ENCODE results near the gene BCAM.
A peak's percentile ranks its signal among the peaks of the same experiment; 100 is the strongest.
"Not testable (repeated sequence)": the region's sequence is repeated elsewhere in the genome, so short reads cannot be mapped to it uniquely, and the experiment has no call there.

Gene BCAM

DNA sequence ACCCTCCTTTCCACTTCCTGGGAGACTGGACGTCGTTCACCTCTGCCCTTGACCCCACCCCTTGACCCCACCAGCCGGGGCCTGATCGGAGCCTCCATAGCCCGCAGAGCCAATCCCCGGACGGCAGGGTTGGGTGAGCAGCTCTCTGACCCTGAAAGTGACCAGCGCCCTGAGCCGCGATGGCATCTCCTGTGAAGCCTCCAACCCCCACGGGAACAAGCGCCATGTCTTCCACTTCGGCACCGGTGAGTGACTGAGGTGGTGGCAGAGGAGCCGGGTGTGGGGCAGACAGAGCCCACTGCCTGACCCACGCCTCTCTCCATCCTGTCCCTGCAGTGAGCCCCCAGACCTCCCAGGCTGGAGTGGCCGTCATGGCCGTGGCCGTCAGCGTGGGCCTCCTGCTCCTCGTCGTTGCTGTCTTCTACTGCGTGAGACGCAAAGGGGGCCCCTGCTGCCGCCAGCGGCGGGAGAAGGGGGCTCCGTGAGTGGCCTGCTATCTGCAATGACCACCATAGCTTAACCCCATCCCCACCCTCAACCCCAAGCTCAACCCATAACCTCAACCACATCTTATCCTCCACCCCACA is 10.4 kb downstream of the BCAM start:
- no peak for DNase-seq

DNA sequence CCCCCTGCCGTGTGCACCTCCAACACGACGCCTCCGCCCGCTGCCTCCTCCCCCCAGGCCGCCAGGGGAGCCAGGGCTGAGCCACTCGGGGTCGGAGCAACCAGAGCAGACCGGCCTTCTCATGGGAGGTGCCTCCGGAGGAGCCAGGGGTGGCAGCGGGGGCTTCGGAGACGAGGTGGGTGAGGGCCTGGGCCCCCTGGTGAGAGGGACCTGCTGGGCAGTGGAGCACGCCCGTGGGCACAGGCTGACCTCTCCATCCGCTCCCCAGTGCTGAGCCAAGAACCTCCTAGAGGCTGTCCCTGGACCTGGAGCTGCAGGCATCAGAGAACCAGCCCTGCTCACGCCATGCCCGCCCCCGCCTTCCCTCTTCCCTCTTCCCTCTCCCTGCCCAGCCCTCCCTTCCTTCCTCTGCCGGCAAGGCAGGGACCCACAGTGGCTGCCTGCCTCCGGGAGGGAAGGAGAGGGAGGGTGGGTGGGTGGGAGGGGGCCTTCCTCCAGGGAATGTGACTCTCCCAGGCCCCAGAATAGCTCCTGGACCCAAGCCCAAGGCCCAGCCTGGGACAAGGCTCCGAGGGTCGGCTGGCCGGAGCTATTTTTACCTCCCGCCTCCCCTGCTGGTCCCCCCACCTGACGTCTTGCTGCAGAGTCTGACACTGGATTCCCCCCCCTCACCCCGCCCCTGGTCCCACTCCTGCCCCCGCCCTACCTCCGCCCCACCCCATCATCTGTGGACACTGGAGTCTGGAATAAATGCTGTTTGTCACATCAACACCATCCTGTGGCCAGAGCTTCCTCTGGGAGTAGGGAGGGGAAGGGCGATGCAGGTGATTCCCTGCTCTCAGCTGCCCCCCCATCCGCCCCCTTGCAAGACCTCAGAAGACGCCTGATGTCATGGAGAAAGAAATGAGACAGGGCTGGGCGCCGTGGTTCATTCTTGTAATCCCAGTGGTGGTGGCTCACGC is 12.0 kb downstream of the BCAM start:
- no peak for DNase-seq

DNA sequence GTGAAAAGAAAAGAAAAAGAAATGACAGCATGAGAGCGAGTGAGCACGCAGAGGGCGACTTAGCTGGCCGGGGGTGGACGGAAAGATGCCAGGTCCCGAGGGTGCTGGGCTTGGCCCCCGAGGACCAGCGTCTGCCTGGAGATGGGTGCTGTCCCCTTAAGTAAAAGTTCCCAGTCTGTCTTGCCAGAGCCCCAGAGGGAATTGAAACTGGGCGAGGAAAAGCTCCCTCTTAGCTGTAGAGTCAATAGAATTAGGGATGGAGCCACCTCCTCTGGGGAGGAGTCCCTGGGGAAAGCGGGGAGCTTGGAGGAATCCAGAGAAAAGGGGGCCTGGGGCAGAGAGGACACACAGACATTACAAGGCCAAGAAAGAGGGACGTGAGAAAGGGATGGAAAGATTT is 13.3 kb downstream of the BCAM start:
- no peak for DNase-seq

DNA sequence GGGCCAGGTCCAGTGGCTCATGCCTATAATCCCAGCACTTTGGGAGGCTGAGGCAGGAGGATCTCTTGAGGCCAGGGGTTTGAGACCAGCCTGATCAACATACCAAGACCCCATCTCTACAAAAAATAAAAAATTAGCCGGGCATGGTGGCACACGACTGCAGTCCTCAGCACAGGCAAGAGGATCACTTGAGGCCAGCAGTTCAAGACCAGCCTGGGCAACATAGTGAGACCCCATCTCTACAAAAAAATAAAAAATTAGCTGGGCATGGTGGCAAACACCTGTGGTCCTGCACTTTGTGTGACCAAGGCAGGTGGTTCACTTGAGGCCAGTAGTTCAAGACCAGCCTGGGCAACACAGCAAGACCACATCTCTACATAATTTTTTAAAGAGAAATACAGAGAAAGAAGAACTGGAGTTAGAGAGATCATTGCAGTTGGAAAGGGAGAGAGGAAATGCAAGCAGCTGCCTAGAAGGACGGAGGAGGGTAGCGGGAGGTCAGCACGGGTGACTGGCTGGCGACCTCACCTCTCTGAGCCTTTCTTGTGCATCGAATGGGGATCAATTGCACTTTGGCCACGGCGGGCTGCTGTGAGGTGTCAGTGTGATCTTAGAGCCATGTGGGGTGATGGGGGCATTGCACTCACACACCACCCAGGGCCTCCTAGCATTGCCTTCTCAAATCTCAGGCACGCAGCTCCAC is 13.9 kb downstream of the BCAM start:
- no peak for DNase-seq

DNA sequence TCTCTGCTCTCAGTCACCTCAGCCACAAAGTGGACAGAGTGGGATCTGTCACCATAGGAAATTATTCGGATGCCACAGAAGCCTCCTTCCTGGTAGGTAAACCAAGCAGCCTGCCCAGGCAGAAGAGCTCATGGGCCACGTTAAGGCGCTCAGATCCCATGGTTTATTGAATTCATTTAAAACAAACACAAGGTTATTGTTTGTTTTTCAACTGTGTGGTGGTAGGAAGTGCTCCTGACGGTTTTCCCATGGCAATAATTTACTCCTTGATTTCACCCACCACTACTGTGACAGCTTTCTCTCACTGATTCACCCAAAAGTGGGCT is 14.4 kb downstream of the BCAM start:
- DNase-seq: no peak

DNA sequence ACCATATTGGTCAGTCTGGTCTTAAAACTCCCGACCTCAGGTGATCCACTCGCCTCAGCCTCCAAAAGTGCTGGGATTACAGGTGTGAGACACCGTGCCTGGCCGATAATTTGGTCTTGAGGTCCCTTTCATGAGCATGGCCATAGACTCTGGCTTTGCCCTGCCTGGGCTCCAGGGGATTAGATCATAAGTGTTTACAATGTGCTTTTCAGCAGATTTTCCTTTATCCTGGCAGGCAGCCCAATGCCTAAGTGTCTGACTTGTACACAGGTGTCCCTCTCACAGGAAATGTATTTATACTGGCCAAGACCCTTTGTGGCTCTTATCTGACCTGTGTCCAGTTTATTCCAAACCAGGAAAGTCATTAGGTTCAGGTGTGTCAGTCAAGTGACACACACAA is 15.9 kb downstream of the BCAM start:
- DNase-seq: no peak

DNA sequence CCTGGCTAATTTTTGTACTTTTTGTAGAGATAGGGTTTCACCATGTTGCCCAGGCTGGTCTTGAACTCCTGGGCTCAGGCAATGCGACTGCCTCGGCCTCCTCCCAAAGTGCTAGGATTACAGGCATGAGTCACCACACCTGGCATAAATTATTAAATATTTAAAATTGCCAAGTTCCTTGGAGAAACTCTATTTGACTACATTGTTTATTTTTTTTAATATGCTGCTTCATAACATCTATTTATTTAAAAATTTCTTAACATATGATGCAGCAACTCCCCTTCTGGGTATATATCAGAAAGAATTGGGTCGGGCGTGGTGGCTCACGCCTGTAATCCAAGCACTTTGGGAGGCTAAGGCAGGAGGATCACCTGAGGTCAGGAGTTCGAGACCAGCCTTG is 24.0 kb downstream of the BCAM start:
- not testable (repeated sequence) for DNase-seq

DNA sequence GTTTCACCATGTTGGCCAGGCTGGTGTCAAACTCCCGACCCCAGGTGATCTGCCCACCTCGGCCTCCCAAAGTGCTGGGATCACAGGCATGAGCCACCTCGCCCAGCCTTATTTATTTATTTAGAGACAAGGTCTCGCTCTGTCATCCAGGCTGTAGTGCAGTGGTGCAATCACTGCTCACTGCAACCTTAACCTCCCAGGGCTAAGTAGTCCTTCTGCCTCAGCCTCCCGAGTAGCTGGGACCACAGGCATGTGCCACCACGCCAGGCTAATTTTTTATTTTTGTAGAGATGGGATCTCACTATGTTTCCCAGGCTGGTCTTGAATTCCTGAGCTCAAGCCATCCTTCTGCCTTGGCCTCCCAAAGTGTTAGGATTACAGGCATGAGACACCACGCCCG is 25.5 kb downstream of the BCAM start:
- DNase-seq: not testable (repeated sequence)

DNA sequence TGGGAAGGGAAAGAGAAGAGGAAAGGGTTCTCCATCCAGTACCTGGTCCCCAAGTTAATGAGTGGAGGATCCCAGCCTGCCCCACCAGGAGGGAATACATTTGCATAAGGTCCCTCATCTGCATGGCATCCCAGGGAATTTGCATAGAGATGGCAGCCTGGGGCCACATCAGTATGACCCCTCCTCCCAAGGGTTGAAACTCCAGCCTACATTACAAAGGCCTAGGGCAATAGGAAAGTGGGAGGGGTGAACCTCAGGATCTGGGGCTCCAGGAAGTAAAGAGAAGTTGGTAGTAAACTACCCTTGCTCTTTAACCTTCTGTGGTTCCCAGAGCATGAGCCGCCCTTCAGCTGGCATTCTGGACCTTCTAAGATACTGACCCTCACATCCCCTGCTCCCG is 30.4 kb downstream of the BCAM start:
- no peak for DNase-seq

DNA sequence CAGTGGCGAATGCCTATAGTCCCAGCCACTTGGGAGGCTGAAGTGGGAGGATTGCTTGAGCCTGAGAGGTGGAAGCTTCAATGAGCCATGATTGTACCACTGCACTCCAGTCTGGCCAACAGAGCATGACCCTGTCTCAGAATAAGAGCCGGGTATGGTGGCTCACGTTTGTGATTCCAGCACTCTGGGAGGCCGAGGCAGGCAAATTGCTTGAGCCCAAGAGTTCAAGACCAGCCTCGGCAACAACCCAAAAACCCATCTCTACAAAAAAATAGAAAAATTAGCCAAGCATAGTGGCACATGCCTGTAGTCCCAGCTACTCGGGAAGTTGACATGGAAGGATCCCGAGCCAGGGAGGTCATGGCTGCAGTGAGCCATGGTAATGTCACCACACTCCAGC is 31.9 kb downstream of the BCAM start:
- DNase-seq: no peak

DNA sequence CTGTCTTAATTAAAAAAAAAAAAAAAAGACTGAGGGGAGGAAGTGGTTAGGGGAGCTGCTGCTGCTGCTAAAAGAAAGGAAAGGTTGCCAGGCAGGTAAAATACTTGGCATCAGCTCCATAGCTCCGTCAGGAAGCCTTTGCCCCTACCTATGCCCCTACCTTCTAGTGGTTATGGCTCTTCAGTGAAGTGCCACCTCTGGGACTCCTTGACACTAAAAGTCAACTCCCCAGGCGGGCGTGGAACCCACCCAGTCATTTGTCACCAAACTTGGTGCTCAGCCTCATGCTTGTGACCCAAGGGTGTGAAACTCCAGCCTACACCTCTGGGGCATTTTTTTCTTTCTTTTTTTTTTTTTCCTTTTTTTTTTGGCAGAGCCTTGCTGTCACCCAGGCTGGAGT is 32.3 kb downstream of the BCAM start:
- DNase-seq: no peak

DNA sequence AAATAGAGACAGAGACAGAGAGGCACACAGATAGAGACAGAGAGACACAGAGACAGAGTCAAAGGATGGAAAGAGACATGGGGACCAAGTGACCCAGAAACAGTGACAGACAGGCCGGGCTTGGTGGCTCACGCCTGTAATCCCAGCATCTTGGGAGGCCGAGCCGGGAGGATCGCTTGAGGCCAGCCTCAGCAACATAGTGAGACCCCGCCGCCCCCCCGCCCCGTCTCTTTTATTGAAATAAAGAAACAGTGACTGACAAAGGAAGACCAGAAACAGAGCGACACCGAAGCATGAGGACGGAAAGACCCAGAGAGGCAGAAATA is 36.3 kb downstream of the BCAM start:
- DNase-seq: no peak

DNA sequence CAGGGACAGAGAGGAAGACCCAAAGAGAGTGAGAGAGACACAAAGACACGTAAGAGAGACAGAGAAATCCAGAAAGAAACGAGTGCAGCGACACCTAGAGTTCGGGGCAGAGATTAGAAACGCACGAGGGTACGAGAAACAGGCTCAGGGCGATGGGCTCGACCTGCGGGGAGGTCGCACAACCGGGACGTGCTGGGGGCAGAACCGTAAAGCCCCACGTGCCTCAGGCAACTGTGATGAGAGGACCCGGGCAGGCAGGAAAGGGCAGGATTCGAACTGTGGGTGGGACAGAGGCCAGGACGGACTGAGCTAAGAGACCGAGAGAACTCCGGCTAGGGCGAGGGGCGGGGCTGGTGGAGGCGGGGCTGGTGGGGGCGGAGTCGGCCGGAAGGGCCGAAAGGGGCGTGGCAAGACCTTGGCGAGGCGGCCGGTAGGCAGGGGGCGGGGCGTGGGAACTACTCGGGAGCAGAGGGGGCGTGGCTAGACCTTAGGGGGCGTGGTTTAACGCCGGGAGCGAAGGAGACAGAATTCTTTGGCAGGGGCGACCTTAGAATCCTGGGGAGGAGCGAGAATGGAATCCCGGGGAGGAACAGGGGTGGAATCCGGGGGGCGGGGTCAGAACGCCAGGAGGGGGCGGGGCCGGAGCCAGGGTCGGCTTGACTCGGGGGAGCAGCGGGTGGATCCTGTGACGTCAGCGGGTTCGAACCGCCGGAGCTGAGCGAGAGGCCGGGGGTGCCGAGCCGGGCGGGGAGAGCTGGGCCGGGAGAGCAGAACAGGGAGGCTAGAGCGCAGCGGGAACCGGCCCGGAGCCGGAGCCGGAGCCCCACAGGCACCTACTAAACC is 36.9 kb downstream of the BCAM start, which contains the start of gene NECTIN2:
TSS of gene NECTIN2 (plus strand) at position 686 of the 843 bp plus-strand sequence. CDS start 229 bp downstream, outside the sequence.
- DNase-seq: peak; percentile 42

DNA sequence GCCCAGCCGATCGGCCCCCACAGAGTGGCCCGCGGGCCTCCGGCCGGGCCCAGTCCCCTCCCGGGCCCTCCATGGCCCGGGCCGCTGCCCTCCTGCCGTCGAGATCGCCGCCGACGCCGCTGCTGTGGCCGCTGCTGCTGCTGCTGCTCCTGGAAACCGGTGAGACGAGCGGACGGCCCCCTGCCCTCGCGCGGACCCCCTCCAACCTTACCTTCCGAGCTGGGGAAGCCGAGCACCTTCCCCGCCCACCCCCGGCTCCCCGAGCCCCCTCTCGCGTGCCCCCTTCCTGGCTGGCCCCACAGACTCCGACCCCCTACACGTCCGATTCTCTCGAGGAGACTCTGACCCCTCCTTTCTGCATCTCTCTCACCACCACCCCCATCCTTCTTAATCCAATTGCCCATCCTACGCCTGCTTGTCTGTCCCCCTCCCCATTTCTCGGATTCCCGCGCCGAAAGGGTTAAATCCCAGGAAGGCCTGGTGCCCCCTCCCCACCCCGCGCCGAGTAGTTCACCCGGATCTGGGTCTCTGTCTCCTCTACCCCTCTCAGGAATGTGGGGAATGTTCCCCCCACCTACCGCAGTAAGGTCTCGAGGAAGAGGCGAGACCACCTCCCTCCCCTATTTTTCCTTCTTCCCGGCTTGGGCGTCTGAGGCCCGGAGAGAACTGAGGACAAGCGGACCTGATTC is 37.7 kb downstream of the BCAM start:
- no peak for DNase-seq

DNA sequence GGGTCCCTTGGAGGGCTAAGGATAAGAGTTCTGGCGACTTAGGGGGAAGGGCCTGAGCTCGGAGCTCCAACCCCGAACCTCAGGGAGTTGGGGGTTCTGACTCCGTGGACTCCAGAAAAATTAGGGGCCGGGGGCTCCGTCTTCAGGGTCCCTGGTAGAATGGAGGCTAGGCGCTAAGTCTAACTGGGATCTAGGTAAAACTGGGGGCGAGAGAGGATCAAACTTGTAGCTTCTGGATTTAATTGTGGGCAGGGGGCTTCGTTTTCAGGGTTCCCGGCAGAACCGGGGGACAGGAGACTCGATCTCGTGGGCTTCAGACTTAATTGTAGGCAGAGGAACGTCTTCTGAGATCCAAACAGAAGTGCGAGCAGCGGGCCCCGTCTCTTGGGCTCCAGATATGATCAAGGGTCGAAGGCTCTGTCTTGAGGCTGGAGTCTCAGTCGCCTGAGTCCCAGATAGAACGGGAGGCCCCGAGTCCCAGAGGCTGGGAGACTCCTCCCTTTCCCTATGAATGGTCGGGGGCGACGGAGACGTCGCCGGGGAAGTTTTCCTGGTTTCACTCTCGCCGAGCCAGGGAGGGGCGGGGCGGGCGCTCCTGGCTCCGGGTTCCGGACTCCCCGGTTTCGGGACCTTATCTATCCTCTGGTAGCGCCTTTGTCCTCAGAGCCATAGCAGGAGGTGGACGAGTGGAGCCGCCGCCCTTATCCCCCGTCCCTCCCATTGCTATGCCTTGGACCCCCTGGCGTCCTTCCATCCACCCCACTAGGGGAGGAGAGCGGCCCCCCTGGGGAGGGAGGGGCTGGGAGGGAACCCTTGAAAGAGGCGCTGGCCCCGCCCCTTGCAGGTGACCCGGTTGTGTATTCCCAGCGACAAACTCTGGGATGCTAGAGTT is 38.5 kb downstream of the BCAM start:
- no peak for DNase-seq

DNA sequence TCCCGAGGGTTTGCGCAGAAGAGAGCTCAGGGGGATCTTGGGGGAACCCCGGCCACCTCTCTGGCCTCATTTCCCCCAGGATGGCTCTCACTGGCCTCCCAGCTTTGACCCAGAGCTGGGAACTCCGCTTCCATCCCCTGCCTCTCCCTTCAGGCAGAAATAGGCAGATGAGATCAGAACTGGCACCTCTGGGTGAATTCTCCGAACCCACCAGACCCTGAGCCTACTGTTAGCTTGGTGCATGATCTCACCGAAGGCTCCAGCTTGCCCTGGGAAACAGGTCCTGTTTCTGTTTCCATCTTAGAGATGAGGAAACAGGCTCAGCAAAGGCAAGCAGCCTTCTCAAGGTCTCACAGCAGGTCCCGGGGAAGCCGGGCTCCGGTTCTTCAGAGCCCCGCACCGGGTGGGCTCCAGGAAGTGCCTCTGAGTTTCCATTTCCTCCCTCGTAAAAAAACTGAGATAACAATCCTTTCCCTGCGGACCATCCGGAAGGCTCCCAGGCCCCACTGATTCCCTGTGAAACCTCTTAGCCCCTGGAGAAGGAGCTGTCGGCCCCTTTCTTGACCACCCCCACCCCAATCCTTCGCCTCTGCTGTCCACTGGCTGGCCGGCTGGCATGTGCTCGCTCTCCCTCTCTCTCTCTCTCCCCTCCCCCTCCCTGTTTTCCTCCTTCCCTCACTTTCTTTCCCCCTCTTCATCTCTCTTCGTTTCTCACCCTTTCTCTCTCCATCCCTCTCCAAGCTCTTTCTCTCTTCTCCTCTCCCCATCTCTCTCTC is 39.3 kb downstream of the BCAM start:
- no peak for DNase-seq

DNA sequence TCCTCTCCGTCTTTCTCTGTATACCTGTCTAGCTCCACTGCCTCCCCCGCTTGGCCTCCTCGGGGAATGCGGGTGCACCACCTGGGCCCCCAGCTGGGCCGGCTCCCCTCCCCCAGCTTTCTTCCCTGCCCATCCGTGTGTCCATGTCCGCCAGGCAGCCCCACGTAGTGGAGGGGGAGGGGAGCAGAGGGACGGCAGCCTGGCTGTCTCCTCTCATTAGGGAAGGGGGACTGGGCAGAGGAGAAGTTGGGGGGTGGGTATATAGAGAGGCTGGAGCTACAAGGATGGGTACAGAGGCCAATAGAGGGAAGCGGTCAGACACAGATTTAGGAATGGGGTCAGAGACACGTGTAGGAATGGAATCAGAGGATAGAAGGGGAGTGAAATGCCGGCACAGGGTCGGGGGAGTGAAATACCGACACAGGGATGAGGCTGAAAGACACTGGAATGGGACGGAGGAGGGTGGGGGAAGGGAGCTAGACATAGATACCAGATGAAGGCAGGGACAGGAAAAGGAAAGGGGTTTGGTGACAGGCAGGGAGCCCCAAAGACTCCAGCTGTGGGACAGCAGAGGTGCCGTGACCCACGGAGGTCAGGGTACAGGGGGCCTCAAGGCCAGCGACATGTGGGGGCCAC is 40.0 kb downstream of the BCAM start:
- no peak for DNase-seq

DNA sequence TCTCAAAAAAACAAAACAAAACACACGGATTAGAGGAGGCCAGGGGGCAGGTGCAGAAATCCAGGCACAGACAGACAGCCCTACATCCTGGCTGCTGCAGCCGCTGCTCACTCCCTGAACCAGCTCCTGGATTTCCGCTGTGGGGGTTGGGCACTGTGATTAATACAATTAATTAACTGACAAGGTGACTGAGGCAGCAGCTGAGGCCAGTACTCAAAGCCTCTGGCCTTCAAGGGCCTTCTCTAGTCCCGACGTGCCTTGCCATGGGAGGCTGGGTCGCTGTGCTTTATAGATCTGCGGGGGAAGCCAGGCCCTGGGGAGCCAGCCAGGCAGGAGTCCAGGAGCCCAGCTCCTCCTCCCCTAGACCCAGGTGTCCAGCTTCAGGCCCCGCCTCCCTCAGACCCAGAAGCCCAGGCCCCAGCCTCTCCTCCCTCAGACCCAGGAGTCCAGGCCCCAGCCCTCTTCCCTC is 41.8 kb downstream of the BCAM start:
- no peak for DNase-seq

DNA sequence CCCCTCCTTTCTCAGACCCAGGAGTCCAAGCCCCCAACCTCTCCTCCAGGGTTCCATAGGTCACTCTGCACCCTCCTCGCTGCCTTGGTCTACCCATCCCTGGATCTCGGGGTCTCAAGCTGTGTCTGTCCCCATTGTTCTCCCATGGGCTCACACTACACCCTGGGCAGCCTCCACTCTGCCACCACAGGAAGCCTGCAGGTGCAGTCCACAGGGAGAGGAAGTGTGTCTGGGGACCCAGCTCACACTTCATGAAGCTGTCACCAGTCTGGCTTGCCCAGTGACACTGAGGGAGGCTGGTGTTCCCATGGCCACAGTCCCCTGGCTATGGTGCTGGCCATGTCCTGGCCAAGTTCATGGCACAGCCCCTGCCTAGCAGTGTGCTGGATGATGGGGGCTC is 42.5 kb downstream of the BCAM start:
- DNase-seq: no peak

DNA sequence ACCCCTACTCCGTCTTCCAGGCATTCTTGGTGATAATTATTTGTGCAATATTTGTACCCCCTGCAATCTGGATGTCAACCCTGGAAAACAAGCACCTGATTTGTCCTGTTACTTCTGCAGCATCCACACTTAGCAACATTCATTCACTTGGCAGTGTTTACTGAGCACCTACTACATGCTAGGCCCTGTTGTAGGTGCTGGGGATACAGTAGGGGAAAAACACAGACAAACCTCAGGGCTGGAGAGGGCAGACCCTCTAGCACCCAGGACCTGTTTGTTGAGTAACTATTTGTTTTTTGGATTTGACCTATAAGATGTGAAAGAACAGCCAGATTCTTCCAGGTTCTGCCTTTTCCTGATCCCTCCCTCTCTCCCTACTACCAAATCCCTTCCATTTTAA is 46.7 kb downstream of the BCAM start:
- DNase-seq: no peak

Data from activated effector memory CD4-positive, alpha-beta T cell treated with Interleukin-2 at 50 U/mL for 16 hours (primary cell).